ENCODE results near the gene SSBP4.

DNA sequence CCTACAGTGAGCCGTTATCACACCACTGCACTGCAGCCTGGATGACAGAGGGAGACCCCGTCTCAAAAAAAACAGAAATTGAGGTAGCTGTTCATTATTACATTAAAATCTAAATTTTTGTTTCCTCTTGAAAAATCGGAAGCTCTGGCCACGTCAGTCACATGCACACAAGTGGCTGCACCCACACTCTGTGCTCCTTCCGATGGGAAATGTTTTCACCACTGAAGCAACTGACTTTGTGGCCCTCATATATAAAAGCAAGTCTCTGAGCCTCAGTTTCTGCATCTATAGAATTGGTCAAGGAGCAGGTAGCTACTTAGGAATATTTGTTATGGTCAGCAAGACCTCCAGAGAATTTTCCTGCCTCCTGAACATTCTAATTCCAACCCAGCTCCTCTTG is 26.3 kb upstream of the SSBP4 start:
- TF ChIP-seq CTCF (IDR thresholded peaks at IDR 0.05) (no peak), POLR2A (IDR thresholded peaks at IDR 0.05) (no peak)
